ENCODE results near the gene OPRL1.

OPRL1 gene

GRCh38 chr20:64056889-64057627, 22.8 kb upstream of the OPRL1 start:
- DNase-seq, result no peak

DNA sequence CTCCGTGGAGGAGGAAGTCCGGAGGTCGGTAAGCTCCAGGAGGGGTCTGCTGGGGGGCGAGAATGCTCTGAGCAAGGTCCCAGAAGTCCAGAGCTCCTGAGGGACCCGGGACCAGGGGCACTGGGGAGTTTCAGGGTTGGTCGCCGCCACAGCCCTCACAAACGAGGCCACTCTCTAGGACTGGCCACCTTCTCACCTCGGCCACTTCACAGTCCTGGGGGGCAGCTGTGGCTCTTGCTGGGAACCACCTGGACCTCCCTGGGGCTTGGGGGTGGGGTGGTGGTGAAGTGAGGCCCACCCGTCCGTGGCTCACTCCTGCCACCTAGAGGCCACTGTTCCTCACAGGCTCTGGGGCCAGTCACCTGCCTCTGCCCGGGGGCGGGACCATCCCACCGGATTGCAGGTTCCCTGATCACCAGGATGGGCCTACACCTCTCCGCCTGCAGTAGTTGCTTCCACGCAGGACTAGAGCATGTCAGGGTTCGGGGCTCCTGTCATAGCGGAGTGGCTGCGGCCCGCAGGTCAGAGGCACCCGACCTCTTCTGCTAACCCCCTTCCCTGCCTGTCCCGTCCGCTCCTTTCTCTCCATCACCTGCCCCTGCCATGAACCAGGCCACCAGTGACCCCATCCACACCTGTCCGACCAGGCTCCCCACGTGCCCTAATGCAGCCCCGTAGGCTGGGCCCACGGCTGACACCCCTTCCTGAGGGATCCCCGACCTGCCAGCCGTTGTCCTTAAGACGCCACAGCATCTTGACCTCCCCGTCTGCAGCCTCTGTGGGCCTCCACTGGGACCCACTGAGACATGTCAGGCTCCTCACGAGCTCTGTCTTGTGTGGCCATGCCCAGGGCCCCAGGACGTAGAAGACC, 22.0 kb upstream of the OPRL1 start:
- peak; percentile 87 for DNase-seq

GRCh38 chr20:64058536-64058935, 21.3 kb upstream of the OPRL1 start:
- DNase-seq, result no peak

DNA sequence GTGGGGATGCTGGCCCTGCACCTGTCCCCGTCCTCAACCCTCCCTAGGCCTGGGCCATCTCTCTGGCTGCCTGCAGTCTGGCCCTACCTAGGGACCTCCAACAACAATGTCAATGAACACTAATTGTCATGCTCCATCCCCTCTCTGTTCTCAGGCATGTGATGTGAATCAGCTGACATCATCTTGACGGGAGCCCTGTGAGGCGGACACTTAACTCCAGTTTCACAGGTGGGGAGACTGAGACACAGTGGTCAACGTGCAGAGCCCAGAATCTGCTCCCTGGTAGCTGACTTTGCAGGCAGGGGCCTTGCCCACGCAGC, 17.6 kb upstream of the OPRL1 start:
- peak; percentile 43 for DNase-seq

GRCh38 chr20:64062596-64063388, 17.1 kb upstream of the OPRL1 start, which contains the start of gene TCEA2:
Gene TCEA2 (plus strand): TSS chr20:64063198. CDS start chr20:64063313, 115 bp downstream.
- DNase-seq, result peak; percentile 98

GRCh38 chr20:64063389-64064144, 16.3 kb upstream of the OPRL1 start:
- peak; percentile 52 for DNase-seq

GRCh38 chr20:64064145-64064698, 15.7 kb upstream of the OPRL1 start:
- no peak for DNase-seq

DNA sequence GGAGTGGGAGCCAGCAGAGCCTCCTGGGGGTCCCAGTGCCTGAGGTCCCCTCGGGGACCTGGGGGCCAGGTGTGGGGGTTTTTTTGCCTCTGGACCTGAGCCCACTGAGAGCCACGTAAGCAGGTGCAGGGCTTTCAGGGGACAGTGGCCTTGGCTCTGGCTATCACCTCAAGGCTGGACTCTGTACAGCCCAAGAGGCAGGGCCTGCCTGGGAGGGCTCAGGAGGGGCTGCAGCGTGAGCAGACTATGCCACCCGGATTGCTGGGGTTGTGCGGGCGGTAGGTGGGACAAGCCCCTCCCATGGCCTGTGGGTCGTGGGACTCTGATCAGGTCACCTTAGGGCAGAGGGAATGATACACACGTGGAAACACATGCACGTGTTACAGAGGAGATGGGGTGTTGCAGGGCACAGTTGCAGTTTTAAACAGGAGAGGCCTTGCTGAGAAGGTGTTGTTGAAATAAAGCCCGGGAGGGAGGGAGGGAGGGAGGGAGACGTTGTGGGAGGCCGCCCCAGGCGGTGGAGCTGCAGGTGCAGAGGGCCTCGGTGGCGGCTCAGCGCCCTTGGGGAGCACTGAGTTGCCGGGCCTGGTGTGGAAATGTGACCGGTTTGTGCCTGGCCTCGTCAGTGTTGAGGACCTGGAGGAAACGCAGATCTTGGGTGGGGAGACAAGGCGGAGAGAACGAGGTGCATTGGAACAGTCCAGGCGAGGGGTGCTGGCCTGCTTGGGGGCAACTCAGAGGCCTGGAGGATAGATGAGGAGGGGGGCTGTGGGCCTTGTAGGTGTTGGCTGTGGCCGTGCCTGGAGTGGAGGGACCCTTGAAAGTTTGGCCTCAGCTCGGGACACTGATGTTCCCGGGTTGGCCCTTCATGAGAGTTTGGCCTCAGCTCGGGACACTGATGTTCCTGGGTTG, 14.6 kb upstream of the OPRL1 start:
- DNase-seq, result no peak

DNA sequence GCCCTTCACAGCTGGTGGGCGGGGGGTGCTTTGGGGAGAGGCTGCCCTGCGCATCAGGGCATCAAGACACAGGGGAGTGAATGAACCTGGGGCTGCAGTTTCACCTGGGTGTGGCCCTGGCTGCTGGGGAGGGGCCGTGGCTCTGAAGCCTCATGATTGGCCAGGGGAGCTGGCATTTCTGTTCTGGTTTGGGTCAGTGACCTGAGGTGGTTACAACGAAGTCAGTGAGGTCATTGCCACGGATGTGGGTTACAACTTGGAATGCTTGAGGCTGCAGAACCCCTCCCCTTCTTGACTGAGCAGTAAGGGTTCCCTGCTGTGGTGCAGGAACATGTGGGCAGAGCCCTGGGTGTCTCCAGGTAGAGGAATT, 13.9 kb upstream of the OPRL1 start:
- no peak for DNase-seq

- no peak for DNase-seq
These were observed 12.8 kb upstream of the OPRL1 start for GRCh38 chr20:64067005-64067632.

DNA sequence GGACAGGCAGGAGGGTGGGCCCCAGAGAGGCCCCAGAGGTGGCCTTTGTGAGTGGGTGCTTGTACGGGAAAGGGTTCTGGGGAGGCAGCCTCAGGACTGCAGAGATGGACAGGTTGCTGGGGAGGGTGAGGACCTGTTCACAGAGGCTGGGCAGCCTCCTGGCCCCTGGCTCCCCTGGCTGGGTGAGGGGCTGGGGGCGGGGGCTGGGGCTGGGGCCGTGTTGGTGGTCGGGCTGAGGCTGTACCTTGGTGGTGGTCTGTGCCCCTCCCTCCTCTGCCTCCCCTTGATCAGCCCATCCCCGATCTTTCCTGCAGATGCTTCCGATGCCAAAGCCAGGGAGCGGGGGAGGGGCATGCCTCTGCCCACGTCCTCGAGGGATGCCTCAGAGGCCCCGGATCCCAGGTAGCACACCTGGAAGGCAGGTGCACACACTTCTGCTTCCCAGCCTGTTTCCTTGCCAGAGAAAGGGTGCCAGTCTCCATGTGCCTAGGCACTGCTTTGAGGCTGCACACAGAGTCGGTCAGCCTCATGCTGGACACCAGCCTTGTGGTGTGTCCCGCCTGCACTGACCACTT, 12.1 kb upstream of the OPRL1 start:
- no peak for DNase-seq

GRCh38 chr20:64068386-64069208, 11.3 kb upstream of the OPRL1 start:
- DNase-seq, result no peak

GRCh38 chr20:64069209-64069613, 10.7 kb upstream of the OPRL1 start:
- DNase-seq, result no peak

DNA sequence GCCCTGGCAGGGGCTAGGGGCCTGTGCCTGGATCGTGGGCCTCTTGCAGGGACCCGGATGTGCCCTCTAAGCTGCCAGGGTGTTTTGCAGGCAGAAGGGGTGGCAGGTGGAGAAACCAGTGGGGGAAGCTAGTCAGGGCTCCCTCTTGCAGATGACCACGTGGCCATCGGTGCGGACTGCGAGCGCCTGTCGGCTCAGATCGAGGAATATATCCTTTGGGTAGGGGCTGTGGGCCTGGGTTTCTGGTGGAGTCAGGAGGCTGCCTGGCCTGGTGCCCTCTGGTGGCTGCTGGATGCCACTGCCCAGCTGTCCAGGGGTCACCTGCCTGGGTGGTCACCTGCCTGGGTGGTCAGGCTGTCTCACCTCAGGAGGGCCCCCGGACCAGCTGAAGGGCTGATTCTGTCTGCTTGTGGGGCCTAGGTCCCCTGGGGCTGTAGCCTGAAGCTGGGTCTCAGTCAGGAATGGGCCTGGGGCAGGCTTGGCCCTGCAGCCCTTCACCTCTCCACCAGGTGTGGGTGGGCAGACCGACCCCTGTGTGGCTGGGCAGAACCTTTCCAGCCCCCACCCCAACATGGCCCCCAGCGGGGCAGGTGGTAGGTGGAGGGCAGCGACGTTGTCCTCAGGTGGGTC, 10.2 kb upstream of the OPRL1 start:
- peak; percentile 66 for DNase-seq

- DNase-seq, result no peak
These were observed 9.5 kb upstream of the OPRL1 start for GRCh38 chr20:64070244-64070993.

- DNase-seq, result no peak
These were observed 8.2 kb upstream of the OPRL1 start for GRCh38 chr20:64071341-64072332.
